Stromal cell of bone marrow (primary cell): ENCODE measurements around the gene NATD1.
"Not testable (repeated sequence)": the region's sequence is repeated elsewhere in the genome, so short reads cannot be mapped to it uniquely, and the experiment has no call there.

Experiments used
- DNase-seq: peaks from one replicate; pipeline ENCODE4 v3.0.0-alpha.2; 2012; ENCODE audit warnings: low read depth

Gene NATD1

DNA sequence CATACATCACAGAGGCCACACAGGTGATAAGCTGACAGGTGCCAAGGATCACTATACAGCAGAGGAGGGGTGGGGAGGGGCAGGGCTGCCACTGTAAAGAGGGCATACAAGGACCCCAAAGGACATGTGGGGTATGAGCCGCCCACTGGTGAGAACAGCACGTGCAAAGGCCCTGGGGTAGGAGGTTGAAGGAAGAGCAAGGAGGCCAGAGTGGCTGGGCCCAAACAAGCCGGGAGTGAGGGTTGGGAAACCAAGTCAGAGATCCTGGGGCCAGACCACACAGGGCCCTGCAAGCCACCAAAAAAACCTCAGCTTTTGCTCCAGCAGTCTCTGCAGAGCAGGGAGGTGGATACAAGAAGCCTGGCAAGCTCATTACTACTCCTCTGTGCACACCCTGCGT, 6.5 kb downstream of the NATD1 start:
- no peak for DNase-seq

DNA sequence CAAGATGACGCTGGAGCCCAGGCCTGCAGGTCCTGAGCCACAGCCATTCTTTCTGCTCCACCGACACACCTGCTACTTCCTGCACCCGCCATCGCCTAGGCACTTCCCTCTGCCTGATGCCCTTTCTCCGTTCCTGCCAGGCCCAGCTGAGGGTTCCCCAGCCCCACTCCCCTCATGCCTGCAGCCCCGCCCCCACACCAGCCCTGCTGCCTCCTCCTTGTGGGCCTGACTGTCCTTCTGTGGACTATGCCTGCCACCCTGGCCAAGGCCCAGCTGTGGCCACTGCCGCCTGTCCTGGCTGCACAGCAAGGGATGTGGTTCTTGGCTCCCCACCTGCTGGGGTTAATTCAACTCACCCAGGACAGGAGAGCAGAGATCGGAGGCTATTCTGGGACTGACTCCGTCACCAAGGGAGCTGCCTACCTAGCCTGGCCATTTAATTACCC, 7.5 kb downstream of the NATD1 start:
- no peak for DNase-seq

DNA sequence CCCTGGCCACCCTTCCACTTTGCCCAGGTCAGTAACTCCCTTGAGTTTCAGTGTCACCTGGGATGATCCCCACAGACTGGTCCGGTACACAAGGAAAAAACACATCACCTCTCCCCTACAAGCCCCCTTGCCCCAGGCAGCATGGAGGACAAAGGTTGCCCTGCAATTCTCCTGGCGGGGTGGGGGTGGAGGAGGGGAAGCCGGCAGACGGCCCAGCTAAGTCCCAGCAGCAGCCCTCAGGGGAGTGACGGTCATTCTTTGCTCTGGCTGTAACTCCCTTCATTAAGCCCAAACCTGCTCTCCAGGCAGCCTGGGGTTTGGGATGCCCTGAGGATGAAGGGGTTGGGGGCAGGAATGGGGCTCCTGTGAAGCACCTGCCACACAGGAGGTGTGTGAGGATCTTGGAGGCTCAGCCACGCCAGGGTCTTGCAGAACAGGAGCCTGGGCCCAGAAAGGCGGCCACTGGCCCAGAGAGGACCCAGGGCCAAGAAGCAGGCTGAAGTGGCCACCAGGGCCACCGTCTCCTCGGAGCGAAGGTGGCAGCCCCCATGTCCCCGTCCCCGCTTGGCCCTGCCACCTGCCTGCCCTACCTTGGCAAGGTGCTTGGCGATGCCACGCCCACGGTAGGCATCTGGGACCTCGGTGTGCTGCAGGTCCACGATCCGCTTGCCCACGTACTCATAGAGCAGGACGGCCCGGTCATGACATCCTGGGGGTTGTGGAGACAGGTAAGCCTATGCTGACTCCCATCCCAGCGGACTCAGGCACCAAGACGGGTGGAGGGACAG, 9.5 kb downstream of the NATD1 start:
- DNase-seq: no peak

DNA sequence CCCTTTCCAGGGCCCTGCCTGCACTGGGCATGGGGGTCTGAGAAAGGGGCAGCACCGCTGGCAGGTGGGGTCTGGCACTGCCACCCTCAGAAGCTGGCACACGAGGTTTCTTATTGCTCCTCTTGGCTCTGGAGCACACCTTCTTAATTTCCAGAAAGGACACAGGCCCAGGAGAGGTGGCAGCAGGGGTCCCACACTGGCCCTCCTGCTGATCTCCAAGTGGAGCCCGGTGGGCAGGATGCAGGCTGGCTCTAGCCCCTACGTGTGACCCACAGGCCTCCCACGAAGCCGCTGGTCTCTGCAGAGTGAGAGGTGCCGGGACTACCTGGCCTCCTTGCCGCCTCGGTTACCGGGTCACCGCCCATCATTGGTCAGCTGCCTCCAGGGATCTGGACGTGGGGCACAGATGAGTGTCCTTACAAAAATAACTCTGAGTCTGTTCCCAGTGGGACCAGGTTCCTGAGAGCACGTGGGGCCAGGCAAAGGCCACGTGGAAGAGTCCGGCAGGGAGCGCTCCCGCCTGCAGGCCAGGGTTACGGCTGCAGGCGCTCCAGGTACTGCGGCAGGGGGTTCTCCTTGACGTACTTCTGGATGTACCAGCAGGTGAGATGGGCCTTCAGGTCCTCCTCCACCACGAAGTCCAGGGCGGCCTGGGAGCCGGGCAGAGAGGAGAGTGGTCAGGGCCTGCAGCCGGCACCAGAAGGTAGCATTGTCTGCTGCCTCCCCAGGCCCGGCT, 10.3 kb downstream of the NATD1 start:
- no peak for DNase-seq

DNA sequence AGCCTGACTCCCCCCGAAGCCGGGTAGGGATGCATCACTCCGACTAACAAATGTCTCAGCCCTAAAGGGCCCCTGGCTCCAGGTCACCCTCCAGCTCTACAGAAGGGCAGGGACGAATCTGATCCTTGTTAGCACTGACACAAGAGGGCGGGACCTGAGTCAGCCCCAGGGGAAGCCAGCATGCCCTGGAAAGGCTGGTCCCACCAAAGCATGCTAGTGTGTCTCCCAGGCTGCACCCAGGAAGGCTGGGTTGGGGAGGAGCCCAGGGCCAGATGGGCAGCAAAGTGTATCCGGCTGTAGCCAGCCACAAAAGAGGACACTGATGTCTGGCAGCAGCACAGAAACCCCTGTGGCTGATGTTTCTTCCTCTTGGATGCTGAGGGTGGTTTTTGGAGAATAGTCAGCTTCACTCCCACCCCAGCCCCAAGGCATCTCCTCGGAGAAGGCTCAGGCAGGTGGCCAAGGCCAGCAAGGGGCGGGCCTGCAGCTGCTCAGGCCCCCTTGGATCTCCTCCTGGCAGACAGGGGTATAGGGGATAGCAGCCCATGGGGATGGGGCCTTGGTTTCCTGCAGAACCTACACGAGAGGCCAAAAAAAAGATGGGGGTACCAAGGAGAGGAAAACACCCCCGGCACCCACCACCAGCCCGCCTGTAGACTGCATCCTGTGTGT, 11.0 kb downstream of the NATD1 start:
- DNase-seq: no peak

DNA sequence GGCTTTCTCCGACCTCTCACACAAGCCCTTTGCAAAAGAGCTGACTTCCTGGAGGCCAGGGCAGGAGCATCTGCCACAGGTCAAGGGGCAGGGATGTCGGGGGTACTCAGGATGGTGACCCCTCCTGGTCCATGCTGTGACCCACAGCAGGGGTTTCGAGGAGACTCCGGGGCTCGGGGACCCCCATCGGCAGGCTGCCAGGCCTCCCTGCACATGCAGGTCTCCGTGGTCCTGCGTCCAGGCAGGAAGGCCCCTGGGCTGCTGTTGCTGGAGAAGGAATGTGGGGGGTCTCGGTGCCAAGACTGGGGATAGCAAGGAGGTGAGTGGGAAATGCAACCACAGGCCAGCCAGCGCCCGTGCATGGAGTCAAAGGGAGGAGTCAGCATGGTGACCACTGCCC, 11.6 kb downstream of the NATD1 start:
- no peak for DNase-seq

DNA sequence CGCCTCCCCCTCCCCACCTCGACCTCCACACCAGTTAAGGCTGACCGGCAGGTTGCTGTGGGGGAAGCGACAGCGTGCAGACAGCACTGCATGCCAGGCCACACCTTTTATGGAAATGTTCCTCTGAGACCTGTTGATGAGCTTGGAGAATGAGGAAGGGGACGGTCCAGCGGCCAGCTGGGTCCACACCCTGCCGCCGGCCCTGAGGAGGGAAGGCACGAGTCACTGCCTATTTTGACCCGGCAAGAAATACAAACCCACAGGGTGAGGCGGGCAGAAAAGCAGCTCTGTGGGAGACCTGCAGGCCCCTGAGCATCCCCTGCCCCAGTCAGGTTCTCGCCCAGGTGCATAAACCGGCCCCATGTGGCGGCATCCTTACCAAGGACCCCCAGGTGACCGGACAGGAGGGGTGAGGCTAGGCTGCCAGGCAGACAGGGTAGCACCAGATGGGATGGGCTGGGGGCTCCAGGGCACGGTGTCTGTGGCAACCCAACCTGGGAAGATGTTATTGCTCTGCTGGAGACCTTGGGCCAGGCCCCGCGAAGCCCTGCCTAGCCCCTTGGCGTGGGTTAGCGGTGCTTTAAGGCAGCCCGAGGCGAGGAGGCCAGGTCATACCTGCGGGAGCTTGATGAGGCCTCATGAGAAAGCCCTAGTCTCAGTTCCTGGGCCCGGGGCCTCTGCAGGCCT, 12.7 kb downstream of the NATD1 start:
- DNase-seq: no peak

DNA sequence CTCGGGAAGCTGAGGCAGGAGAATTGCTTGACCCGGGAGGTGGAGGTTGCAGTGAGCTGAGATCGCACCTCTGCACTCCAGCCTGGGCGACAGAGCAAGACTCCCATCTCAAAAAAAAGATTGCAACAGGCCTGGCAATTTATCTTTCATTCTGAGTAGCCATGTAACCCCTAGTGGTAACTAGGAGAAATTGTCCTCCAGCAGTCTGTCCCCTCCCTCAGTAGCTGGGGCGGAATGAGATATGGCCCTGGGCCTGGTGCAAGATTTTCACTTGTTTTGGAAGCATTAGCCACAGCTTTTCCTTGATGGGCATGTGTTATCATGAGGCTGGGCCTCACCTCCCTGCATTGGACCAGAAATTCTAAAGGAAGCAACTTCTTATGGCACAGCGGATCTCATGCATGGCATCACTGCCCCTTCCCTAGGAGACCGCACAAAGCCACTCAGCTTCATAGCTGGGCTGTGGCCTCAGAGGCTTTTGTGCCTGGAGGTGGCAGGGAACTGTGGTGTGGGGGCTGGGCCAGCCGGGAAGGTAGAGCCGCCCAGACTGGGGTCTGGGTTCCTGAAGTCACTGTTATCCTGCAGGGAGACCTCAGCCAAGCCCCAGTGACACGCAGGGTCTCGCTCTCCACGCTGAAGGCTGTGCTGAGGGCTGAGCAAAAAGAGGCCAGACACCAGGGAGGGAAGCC, 13.4 kb downstream of the NATD1 start:
- no peak for DNase-seq

DNA sequence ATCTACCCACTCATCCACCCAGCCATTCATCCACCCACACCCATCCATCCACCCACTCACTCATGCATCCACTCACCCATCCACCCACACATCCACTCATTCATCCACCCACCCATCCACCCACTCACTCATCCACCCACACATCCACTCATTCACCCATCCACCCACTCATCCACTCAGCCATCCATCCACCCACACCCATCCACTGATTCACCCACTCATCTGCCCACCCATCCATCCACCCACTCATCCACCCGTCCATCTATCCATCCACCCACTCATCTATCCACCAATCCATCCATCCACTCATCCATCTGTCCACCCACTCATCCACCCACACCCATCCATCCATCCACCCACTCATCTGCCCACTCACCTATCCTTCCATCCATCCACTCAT, 17.3 kb downstream of the NATD1 start:
- no peak for DNase-seq

DNA sequence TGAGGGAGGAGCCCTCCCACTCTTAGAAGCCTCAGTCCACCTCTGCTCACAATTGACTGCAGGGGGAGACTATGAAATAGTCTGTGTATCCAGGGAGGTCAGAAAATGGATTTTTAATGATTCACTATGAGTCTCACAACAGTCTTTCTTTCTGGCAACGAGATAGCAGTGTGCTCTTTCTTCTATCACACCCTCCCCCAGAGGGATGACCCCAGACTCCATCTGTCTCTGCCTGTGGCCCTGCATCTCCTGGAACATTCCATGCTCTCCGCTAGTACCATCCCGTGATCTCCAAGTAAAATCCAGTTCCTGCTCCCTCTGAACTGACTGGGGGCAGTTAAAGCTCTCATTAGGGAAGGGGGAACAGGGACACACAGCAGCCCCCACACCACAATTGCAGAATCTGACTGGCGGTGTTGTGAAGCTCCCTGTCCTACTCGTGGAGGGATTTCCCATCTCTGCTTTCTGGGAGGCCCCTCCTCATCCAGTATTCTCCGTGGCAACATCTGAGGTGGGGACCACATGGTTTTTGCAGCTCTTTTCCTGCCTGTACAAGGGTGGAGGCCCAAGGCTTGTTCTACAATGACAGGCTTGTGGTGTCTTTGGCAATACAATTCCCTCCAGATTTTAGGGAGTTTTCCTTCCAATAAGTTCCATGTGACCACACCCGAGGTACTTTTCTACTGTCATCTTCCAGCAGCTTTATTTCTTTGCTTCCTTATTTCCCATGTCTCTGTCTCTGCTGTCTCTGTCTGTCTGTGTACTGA, 19.4 kb downstream of the NATD1 start:
- no peak for DNase-seq

DNA sequence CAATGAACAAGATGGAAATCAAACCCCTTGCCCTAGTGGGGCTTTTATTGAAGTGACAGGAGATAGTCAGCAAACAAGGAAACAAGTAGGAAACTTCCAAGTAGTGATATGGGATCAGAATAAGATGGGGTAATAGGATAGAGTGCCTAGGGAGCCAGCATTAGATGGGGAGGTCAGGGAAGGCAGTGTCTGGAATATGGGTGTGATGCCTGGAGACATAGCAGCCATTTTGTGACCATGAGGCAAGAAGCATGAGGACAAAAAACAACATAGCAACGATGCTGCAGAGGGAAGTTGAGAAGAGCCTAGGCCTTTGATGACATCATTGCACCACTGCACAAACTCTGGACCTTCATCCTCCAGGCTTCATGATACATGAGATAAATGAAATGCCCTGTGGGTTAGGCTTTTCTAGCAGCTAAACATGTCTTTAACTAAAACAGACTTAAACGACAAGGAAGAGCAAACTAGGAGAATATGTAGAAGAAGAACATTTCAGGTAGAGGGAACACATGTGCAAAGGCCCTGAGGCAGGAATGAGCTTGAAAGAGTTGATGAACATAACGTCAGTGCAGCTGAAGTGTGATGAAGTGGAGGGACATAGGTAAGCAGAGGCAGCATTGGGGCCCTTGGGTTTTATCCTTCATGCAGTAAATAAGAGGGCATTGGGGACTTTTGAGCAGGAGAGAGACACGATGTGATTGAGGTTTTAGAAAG, 21.0 kb downstream of the NATD1 start:
- no peak for DNase-seq

DNA sequence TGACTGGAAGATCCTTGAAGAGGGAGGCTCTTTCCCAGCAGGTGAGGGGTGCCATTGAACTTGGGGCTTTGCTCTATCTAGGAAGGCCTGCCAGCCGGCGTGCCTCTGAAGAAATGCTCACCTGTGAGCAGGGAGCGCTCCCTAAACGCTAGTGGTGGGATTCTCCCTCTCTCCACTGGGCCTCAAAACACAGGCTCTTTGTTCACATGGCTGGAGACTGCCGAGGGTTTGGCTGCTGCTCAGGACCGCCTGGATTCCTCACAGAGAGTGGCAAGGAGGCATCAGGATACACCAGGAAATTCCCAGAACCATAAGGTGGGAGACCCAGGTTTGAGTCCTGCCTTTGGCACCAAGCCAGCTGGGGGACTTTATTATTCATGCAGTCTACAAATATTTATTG, 21.7 kb downstream of the NATD1 start:
- DNase-seq: no peak

DNA sequence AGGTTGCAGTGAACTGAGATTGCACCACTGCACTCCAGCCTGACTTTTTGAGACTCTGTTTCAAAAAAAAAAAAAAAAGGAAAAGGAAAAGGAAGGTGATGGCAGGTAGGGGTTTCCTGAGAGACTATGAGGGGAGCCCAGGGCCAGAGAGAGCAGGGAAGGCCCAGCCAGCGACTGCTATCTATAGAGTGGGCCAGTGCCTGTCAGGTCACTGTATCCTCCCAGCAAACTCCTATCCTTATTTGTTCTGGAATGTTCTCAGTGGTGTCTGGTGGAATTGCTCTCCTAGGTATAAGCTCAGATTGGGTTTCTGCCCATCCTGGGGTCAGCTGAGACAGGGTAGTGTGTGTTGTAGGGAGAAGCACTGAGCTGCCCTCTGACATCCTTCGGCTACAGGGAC, 24.4 kb downstream of the NATD1 start:
- no peak for DNase-seq

DNA sequence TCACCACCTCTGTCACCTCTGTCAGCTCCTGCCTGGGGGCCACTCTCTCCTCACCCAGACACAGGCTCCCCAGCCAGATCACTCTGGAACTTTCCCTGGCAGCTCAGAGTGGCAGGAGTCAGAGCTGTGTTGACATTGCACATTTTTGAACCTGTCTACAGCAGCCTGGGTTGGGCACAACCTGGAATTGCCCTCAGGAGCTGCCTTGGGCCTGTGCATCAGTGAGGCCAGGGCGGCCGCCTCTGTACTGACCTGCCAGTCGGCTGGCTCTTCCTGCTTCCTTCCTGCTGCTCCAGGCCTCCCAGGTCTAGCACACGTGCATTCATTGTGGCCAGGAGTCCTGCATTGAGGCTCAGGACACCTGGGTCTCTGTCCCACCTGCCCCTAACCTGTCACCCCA, 25.1 kb downstream of the NATD1 start:
- DNase-seq: no peak

DNA sequence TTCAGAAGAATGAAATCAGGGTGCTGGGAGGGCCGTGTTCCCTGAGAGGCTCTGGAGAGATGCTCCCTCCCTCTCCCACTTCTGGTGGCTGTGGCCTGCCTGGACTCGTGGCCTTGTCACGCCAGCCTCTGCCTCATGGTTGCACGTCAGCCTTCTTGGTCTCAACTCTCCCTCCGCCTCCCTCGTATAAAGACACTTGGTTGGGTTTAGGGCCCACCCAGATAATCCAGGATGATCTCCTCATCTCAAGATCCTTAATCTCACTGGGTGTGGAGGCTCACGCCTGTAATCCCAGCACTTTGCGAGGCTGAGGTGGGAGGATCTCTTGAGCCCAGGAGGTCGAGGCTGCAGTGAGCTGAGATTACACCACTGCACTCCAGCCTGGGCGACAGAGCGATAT, 25.9 kb downstream of the NATD1 start:
- not testable (repeated sequence) for DNase-seq

DNA sequence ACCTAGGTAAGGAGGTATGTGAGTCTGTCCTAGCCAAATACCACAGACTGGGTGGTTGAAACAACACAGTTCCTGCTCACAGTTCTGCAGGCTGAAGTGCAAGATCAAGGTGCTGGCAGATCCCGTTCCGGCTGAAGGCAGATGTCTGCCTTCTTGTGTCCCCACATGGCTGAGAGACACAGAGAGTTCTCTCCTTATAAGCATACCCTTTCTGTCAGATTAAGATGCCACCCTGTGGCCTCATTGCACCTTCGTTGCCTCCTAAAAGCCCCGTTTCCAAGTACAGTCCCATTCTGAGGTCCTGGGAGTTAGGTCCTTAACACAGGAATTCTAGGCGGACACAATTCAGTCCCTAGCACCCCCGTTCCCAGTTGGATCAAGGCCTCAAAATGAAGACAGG, 30.1 kb downstream of the NATD1 start:
- DNase-seq: no peak

DNA sequence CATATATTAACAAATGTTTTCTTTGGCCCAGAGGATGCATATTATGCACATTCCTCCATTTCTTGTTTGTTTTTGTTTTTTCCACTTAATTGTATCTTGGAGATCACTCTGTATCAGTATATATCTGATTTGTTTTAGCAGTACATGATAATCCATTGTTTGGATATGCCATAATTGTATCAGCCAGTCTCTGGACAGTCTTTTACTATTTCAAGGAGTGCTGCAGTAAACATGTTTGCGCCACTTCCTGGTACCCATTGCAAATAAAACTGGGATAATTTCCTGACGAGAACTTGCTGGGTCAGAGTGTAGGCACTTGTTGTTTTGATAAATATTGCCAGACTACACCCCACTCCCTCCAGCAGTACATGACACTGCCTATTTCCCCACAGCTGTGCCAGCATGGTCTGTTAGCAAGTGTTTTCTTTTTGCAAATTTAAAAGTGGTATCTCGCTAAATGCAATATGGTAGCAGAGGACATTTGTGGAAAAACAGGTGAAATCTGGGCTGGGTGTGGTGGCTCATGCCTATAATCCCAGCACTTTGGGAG, 34.3 kb downstream of the NATD1 start:
- no peak for DNase-seq

DNA sequence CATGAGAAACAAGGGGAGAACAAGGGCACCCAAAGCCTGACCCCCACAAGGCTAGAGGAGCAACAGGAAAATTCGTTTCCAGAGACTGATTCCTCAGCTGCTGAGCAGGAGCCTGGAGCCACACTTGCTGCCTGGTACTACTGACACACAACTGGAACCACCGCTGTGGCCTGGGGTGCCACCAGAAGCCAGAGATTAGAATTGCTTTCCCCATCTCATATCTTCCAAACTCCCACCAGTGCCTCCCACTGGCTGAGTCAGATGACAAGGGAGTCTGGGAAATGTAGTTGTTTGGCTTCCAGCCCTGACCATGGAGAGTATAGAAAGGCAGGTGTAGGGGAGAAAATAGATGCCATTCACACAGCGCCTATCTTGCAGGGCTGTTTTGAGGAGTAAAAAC, 35.1 kb downstream of the NATD1 start:
- DNase-seq: no peak

DNA sequence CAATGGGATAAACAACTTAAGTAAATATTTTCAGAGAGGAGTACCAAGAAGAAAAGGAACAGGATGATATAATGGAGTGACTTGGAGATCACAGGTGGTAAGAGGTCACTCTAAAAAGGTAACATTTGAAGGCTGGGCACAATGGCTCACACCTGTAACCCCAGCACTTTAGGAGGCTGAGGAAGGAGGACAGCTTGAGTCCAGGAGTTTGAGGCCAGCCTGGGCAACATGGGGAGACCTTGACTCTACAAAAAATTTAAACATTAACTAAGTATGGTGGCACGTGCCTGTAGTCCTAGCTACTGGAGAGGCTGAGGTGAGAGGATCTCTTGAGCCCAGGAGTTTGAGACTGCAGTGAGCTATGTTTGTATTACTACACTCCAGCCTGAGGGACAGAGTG, 35.9 kb downstream of the NATD1 start:
- no peak for DNase-seq

DNA sequence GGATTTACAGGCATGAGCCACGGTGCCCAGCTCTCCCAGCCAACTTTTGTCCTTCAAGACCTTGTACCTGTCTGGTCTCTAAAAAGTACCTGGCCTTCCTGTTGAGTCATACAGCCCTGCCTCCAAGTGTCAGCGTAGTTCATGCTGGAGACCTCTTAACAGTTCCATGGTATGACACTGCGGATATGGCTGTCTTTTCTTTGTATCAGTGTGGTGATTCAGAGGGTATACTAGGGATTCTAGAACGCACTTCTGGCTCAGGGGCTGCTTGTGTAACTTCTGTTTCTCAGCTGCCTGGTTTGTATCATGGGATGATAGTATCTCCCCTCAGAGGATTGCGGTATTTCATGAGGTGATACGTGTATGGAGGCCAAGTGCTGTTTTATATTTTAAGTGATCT, 37.3 kb downstream of the NATD1 start:
- no peak for DNase-seq
